IPS DF 4.7 (cell line): Measurements from ENCODE around the gene ABLIM2.

ENCODE experiments used
- DNase-seq: peaks from one replicate; pipeline ENCODE4 v3.0.0-alpha.2; 2013; ENCODE audit warnings: low spot score; ENCODE audit errors: extremely low read depth

Gene ABLIM2

GRCh38 chr4:8086783-8087445, 71.7 kb downstream of the ABLIM2 start:
- DNase-seq = no peak

DNA sequence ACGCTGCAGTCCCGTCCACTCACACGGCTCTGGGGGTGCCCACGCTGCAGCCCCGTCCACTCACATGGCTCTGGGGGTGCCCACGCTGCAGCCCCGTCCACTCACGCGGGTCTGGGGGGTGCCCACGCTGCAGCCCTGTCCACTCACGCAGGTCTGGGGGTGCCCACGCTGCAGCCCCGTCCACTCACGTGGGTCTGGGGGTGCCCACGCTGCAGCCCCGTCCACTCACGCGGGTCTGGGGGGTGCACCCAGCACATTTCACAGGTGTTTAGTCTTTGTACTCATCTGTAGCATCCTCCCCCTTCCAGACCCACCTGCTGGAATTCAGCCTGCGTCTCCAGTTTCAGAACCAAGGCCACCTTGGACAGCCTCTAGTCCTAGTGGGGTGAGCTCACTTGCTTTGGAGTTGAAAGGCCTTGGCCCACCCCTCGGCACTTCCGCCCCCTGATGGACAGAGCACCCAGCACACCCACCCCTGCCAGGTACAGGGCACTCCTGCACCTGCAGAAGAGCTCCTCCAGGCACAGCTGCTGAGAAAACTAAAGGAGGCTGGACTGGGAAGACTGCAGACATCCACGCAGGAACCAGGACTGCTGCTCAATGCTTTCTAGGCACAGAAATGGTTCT, 73.0 kb downstream of the ABLIM2 start:
- DNase-seq = no peak

DNA sequence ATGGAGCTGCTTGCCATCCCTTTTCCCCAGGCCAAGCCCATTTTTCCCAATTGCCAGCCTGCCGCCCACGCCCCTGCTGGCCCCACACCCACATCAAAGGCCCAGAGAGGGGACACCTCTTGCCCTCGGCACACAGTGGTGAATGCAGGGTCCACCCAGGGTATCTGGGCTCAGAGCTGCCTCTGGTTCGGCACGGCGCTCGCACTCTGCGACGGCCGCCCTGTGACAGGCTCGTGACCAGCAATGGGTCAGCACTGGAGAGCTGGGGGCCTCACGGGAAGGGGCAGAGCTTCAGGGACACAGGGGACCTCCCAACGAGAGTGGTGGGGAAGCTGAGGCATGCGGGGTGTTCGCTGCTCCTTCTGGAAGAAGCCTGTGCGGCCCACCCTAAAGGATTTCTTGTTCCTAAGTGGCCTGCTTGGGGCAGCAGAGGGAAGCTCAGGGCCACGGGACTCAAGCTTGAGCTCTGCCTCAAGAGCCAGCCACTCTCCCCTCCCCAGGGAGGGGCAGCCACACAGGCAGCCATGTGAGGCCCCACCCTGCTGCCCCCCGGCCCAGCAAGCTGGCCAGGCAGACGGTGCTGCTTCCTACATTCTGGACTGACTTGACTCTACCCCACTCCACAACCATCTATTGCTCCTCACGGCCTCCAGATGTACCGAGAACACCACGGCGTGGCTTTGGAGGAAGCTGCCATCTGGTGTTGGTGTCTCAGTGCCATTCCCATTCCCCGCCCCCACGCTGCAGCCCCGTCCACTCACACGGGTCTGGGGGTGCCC, 73.7 kb downstream of the ABLIM2 start:
- DNase-seq = no peak

- DNase-seq = no peak
Observed at GRCh38 chr4:8084031-8084660, 74.5 kb downstream of the ABLIM2 start.

DNA sequence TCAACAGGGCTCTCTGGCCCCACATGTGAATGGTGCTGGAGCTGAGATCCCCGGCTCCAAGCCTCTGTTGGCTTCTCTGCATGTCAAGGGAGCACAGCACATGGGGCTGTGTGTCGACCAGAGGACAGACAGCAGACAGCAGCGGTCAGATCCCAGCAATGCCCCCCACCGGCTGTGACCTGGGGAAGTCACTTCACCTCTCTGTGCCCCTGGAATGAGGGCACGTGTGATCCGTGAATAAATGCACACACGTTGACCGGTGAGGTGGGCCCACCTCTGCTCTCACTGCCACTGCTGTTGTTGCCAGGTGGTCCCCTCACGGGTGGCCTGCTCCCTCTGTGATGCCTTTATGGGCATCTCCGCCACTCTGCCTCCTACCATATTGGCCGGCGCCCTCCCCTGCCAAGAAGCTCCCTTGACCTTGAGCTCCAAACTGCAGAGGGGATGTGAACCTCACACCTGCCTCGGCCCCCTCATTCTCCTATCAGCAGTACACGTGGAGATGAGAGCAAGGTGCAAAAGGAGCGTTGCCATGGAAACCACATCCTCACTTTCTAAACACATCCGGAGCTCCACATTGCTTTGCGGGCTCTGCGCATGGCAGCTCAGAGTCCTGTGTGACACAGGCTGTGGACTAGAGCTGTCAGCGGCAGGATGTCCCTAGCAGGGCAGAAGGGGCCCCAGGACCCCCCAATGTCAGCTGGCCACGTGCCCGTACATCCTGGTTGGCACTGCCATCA, 75.4 kb downstream of the ABLIM2 start:
- DNase-seq = no peak

DNA sequence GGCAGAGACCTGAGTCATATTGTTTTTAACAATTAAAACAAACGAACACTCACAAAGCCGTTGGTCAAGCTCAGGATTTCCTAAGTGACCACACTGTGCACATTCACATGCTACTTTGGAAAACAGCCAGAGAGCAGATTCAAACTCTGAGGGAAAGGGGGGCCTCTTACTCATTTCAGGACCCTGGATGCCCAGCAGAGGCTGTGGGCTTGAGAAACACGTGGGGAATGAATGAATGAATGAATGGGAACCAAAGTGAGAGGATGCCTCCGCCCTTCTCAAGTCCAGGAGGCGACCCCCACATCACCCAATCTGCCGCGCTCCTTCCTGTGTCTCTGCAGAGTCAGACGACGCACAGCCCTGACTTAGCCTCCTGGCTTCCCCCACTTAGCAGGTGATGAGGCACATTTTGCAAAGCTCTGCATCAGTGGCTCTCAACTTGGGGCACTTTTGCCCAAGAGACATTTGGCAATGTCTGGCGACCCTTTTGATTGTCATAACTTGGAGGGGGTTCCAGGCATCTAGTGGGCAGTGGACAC, 76.0 kb downstream of the ABLIM2 start:
- DNase-seq = no peak

- no peak for DNase-seq
Observed at GRCh38 chr4:8081621-8082516, 76.7 kb downstream of the ABLIM2 start.

DNA sequence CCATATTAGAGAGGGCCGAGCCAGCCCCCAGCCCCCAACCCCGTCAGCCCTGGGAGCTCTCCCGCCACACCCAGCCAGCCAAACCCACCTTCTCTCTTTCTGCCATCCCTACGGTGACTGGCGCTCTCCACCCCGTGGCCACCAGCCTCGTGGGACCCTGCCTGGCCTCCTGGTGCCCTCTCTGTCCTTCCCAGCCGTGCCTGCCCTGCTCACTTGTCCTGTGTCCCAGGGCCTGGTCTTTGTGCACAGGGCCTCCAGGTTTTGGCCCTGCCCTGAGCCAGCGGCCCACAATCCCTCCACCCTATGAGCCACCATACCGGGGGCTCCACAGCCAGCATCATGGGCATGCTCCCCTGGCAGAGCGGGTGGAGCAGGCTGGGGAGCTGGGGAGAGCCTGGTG, 77.4 kb downstream of the ABLIM2 start:
- DNase-seq = no peak

DNA sequence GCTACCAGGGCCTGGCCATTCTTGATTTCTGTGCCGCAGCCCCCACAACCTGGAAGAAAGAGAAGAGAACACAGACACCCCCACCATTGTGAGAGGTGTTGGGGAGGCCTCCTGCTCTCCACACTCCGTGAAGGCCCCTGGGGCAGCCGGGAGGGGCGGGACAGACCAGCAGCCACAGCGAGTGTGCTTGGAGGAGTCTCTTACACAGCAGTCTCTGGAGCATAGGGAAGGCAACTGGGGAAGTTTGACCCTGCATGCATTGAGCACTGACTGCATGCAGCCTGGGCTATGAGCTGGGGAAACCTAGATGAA, 77.9 kb downstream of the ABLIM2 start:
- DNase-seq = no peak

DNA sequence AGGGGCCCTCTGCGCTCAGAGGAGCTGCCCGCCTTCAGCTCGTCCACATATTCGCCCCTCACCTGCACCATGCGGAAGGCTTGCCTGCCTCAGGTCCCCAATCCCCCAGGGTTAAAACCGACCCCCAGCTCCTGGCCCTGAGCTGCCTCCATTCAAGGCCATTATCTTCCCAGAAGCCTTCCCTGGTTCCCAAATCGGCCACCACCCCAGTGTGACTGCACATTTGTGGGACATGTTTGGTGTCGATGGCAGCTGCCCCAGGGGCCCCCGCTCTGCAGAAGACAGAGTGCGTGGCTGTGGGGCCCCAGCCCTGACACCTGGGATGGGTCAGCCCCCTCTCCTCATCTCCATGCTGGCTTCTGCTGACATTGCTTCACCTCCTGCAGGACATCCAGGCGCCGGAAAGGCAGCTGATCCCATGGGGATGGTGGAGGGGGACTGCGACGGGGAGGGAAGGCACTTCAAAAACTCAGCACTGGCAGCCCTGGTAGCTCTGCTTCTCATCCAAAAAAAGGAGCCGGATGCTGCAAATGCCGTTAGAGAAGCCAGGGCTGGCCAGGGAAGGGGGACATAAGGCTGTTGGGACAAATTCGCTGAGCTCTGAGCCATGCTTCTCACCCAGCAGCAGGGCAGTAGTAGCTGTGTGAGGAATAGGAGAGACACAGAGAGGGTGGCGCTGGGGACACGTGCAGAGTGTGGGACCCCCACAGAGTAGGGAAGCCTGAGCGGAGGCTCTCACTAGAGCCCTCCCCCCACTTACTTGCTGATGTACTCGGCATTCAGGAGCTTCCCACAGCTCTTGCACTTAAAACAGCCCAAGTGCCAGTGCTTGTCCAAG, 78.5 kb downstream of the ABLIM2 start:
- DNase-seq = no peak

- DNase-seq = no peak
Observed at GRCh38 chr4:8079031-8079885, 79.4 kb downstream of the ABLIM2 start.

DNA sequence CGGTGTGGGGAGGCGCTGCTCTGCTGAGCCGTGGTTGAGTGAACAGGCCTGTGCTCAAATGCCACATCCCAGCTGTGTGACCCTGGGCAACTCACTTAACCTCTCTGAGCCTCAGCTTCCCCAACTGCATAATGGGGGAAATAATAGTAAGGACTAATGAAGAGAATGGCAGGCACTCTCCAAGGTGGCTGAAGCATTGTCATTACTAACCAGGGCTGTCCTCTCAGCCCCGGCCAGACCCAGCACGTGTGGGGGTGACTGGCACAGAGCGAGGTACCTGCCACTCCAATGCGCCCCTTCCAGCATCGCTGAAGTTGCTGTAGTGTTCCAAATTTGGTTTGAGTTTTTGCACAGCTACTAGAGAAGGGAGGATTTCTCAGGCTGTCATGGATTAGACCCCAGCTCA, 80.0 kb downstream of the ABLIM2 start:
- no peak for DNase-seq

DNA sequence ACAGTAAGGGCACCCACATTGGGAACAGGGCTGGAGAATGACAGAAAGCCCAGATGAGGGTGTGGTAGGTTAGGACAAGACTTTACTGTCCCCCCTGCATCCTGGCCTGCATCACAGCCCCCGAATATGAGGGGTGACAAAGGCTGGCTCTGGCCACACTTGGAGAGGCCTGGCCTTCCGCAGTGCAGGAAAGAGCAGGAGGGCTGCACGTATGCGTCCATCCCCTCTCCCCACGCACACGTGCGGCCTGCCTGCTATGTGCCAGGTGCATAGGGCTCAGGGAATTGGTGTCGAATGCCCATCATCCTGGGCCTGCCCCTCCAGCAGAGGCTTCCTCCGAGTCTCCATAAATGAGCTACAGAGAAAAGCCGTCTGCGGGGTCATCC, 80.5 kb downstream of the ABLIM2 start:
- no peak for DNase-seq

DNA sequence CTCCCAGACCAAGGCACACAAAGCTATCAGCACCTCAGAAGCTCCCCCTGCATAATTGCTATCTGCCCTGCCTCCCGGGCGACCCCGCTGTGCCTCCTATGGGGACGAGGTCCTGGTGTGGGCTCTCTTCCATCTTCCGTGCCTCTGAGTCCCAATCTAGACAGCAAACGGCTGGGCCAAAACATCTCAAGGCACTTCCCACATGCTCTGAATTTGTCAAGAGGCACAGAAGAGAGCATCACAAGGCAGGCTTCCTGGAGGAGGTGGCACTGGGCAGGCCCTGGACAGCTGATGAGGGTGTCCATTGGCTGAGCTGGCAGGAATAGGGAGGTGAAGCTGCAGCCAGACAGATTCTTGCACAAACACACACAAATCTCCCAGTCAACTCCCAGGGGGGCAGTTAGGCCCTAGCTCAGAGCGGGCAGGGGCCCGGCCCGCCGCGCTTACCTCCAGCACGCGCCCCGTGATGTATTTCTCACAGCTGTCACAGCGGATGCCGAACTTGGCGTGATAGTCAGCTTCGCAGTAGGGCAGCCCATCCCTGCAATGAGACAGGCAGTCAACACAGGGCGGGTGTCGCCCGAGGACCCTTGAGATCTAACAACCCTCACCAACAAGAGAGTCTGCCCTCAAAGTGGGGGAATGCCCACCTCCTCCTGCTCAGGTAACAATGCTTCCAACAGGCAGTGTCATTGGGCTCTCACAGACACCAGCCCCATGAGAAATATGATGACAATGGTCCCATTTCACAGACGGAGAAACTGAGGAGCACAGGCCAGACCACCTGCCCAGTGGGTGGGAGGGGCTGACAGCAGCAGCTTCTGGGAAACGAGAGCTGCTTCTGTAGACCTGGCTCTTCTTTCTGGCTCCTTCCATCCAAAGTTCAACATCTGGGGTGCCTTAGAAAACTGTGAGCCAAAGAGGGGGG, 81.2 kb downstream of the ABLIM2 start:
- no peak for DNase-seq

DNA sequence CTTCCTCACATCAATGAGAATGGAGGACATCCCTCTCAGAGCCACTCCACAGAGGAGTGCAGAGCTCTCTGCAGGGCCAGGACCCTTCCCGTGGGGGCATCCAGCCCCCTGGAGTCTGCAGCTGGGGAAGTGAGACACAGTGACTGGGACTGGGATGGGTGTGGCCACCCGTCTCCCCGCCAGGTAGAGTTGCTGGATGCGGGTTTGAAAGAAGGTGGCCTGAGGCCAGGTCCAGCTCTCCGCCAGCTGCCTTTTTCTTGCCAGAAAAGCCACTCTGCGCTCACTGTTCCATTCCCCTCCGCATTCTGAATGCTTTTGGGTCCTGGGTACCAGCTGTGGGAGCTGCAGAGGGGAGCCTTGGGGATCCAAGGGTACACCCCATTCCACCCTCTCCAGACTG, 82.6 kb downstream of the ABLIM2 start:
- no peak for DNase-seq

GRCh38 chr4:8073206-8073863, 85.3 kb downstream of the ABLIM2 start:
- DNase-seq = no peak
